ENCODE data around the gene RAI2. TPM values are rescaled to one million over a fixed set of nuclear protein-coding genes. Genes with fewer than 3 reads are reported as not detected.

RAI2 gene
- total RNA-seq, 5 donors from 2014 or later (not counting 1 experiment from before 2014, with no cell fraction given) = 0.76 to 2.3 (median 1.3) TPM

GRCh38 chrX:17813277-17813676 is 47.8 kb downstream of the RAI2 start:
- H3K4me1 Mint-ChIP-seq = no peaks in the 10 kb centered on the region
- ChIA-PET CTCF (interaction anchor here (0.5 to 2.0 kb wide), 2 partner anchors 14 to 33 kb away, joined by 3 to 6 read pairs; no protein-coding TSS in a partner anchor), POLR2A (no interaction called here)
- Histone ChIP-seq H3K4me1 (ENCODE audit: control insufficient read depth in 1 of 2, extremely low read depth in 1 of 2, insufficient read depth in 2 of 2, low read length in 2 of 2) (no peaks in the 10 kb centered on the region), H3K27me3 (replicated peaks in 1 of 2; ENCODE audit: control insufficient read depth in 2 of 2, extremely low read depth in 1 of 2, insufficient read depth in 2 of 2, low read length in 1 of 2) (no peaks in the 10 kb centered on the region), H3K27ac (ENCODE audit: low read length) (no peak overlapping the region), H3K36me3 (ENCODE audit: control insufficient read depth in 2 of 2, extremely low read depth in 1 of 2, insufficient read depth in 1 of 2, low read length in 1 of 2) (no peaks in the 10 kb centered on the region), H3K9me3 (no peaks in the 10 kb centered on the region), H3K4me3 (ENCODE audit: control insufficient read depth in 1 of 2, extremely low read depth in 1 of 2, low read length in 1 of 2) (no peak overlapping the region)
- H3K4me3 Mint-ChIP-seq = no peak overlapping the region
- no peak overlapping the region for H3K27ac Mint-ChIP-seq
- peaks cover 0 to 3% of the 10 kb centered on the region in 2 donors for H3K27me3 Mint-ChIP-seq
- ATAC-seq (replicated peaks in 1 of 4) (no peak), DNase-seq (no peak)
- H3K9me3 Mint-ChIP-seq = no peaks in the 10 kb centered on the region
- no CpG with 5 or more reads among the region's 3 CpGs for WGBS (ENCODE audit: insufficient coverage)
- no peaks in the 10 kb centered on the region for H3K36me3 Mint-ChIP-seq

- no peak overlapping the region for H3K27ac Mint-ChIP-seq
- H3K4me3 Mint-ChIP-seq = no peak overlapping the region
- POLR2A ChIA-PET = interaction anchor here in 1 of 2 donors (0.6 kb wide), 1 partner anchor 24 kb away, joined by 3 read pairs; no protein-coding TSS in a partner anchor
- no peaks in the 10 kb centered on the region for H3K4me1 Mint-ChIP-seq
- H3K36me3 Mint-ChIP-seq = no peaks in the 10 kb centered on the region
- no peaks in the 10 kb centered on the region for H3K27me3 ChIP-seq (replicated peaks in 1 of 2; ENCODE audit: control insufficient read depth in 2 of 2, extremely low read depth in 1 of 2, insufficient read depth in 2 of 2, low read length in 1 of 2)
- no peak overlapping the region for H3K27ac ChIP-seq (ENCODE audit: low read length)
- H3K9me3 Mint-ChIP-seq = no peaks in the 10 kb centered on the region
- DNase-seq = peak in 1 of 35 experiments; percentile 6
- H3K4me1 ChIP-seq (ENCODE audit: control insufficient read depth in 1 of 2, extremely low read depth in 1 of 2, insufficient read depth in 2 of 2, low read length in 2 of 2) = no peaks in the 10 kb centered on the region
- ATAC-seq (replicated peaks in 1 of 4) = no peak
- H3K4me3 ChIP-seq (ENCODE audit: control insufficient read depth in 1 of 2, extremely low read depth in 1 of 2, low read length in 1 of 2) = no peak overlapping the region
- no peaks in the 10 kb centered on the region for H3K9me3 ChIP-seq
- CTCF ChIA-PET = interaction anchor here (0.5 to 2.0 kb wide), 2 partner anchors 14 to 33 kb away, joined by 3 to 6 read pairs; no protein-coding TSS in a partner anchor
- H3K36me3 ChIP-seq (ENCODE audit: control insufficient read depth in 2 of 2, extremely low read depth in 1 of 2, insufficient read depth in 1 of 2, low read length in 1 of 2) = no peaks in the 10 kb centered on the region
- 50% methylated on average over 1 of the region's 1 CpG for WGBS (ENCODE audit: insufficient coverage)
- peaks cover 0 to 3% of the 10 kb centered on the region in 2 donors for H3K27me3 Mint-ChIP-seq
These were observed 48.3 kb downstream of the RAI2 start for GRCh38 chrX:17812763-17813162.

DNA sequence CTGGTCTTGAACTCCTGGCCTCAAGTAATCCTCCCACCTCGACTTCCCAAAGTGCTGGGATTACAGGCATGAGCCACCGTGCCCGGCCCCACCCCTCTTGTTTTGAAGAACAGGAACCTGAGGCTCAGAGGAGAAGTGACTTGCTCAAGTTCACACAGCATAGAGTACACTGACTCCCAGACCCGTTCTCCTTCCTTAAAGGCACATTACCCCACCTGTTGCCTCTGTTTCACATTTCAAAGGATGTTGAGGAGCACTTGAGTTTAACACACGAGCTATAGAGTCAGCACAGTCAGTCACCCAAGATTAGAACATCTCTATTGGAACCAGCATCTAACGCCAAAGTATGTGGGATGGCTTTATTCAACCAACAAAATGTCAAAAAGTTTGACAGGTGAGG is 51.1 kb downstream of the RAI2 start:
- H3K27me3 ChIP-seq (replicated peaks in 1 of 2; ENCODE audit: control insufficient read depth in 2 of 2, extremely low read depth in 1 of 2, insufficient read depth in 2 of 2, low read length in 1 of 2) = no peaks in the 10 kb centered on the region
- H3K27ac Mint-ChIP-seq = no peak overlapping the region
- no peaks in the 10 kb centered on the region for H3K4me1 ChIP-seq (ENCODE audit: control insufficient read depth in 1 of 2, extremely low read depth in 1 of 2, insufficient read depth in 2 of 2, low read length in 2 of 2)
- WGBS (ENCODE audit: insufficient coverage) = no CpG with 5 or more reads among the region's 6 CpGs
- ChIA-PET POLR2A (no interaction called here), CTCF (no interaction called here)
- no peaks in the 10 kb centered on the region for H3K9me3 Mint-ChIP-seq
- DNase-seq (no peak), ATAC-seq (replicated peaks in 1 of 4) (no peak)
- no peaks in the 10 kb centered on the region for H3K36me3 Mint-ChIP-seq
- no peak overlapping the region for H3K27ac ChIP-seq (ENCODE audit: low read length)
- H3K27me3 Mint-ChIP-seq = peaks cover 0 to 3% of the 10 kb centered on the region in 2 donors
- no peaks in the 10 kb centered on the region for H3K36me3 ChIP-seq (ENCODE audit: control insufficient read depth in 2 of 2, extremely low read depth in 1 of 2, insufficient read depth in 1 of 2, low read length in 1 of 2)
- H3K4me3 Mint-ChIP-seq = no peak overlapping the region
- no peak overlapping the region for H3K4me3 ChIP-seq (ENCODE audit: control insufficient read depth in 1 of 2, extremely low read depth in 1 of 2, low read length in 1 of 2)
- H3K9me3 ChIP-seq = no peaks in the 10 kb centered on the region
- H3K4me1 Mint-ChIP-seq = no peaks in the 10 kb centered on the region

DNA sequence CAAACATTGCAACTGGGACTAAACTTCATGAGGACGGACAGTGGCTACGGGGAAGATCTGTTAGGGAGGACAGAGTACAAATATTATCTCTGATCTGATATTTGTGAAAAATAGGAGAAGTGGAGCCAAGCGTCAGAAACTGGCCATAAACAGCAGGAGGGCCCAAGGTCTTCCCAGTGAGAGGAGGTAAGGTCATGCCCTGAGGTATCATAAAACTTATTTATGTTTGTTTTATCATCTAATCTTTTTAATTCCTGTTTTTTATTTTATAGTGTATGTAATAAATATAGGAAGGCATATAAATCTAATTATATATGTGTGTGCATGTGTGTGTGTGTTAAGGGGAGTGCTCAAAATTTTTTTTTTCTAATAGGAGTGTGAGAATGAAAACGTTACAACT is 51.8 kb downstream of the RAI2 start:
- ChIA-PET CTCF (interaction anchor here in 1 of 2 donors (0.5 kb wide), 1 partner anchor 1672 kb away, joined by 3 read pairs; no protein-coding TSS in a partner anchor), POLR2A (no interaction called here)
- WGBS (ENCODE audit: insufficient coverage) = no CpG with 5 or more reads among the region's 4 CpGs
- H3K27me3 Mint-ChIP-seq = peaks cover 0 to 3% of the 10 kb centered on the region in 2 donors
- ATAC-seq (replicated peaks in 1 of 4) (no peak), DNase-seq (no peak)
- H3K4me3 Mint-ChIP-seq = no peak overlapping the region
- Histone ChIP-seq H3K27ac (ENCODE audit: low read length) (no peak overlapping the region), H3K27me3 (replicated peaks in 1 of 2; ENCODE audit: control insufficient read depth in 2 of 2, extremely low read depth in 1 of 2, insufficient read depth in 2 of 2, low read length in 1 of 2) (no peaks in the 10 kb centered on the region), H3K4me3 (ENCODE audit: control insufficient read depth in 1 of 2, extremely low read depth in 1 of 2, low read length in 1 of 2) (no peak overlapping the region), H3K9me3 (no peaks in the 10 kb centered on the region), H3K36me3 (ENCODE audit: control insufficient read depth in 2 of 2, extremely low read depth in 1 of 2, insufficient read depth in 1 of 2, low read length in 1 of 2) (no peaks in the 10 kb centered on the region), H3K4me1 (ENCODE audit: control insufficient read depth in 1 of 2, extremely low read depth in 1 of 2, insufficient read depth in 2 of 2, low read length in 2 of 2) (no peaks in the 10 kb centered on the region)
- H3K4me1 Mint-ChIP-seq = no peaks in the 10 kb centered on the region
- no peak overlapping the region for H3K27ac Mint-ChIP-seq
- H3K9me3 Mint-ChIP-seq = no peaks in the 10 kb centered on the region
- H3K36me3 Mint-ChIP-seq = no peaks in the 10 kb centered on the region

DNA sequence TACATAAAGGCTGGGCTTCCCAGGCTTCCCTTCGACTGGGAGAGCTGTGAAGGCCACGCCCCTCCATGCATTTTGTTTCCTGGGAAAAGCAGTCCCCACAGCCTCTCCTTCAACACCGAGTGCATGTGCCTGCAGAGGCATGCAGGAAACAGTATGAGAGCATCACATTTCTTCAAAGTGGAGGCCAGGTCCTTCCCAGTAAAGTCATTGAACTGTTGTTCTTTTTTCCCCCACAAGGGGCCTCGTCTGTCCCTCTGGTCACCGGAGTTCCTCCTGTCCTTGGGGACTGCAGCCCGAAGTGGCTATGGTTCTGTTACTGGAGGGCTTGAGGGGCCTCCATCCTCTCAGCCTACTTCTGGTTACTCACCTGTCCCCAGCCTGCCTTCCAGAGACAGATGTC is 56.0 kb downstream of the RAI2 start:
- no peak overlapping the region for H3K27ac Mint-ChIP-seq
- H3K4me1 Mint-ChIP-seq = no peaks in the 10 kb centered on the region
- no peaks in the 10 kb centered on the region for H3K36me3 Mint-ChIP-seq
- H3K27me3 Mint-ChIP-seq = peaks cover 0 to 3% of the 10 kb centered on the region in 2 donors
- no peak overlapping the region for H3K4me3 Mint-ChIP-seq
- H3K9me3 Mint-ChIP-seq = no peaks in the 10 kb centered on the region
- no CpG with 5 or more reads among the region's 6 CpGs for WGBS (ENCODE audit: insufficient coverage)
- ATAC-seq (replicated peaks in 1 of 4) = no peak
- Histone ChIP-seq H3K27ac (ENCODE audit: low read length) (no peak overlapping the region), H3K4me3 (ENCODE audit: control insufficient read depth in 1 of 2, extremely low read depth in 1 of 2, low read length in 1 of 2) (no peak overlapping the region), H3K9me3 (no peaks in the 10 kb centered on the region), H3K36me3 (ENCODE audit: control insufficient read depth in 2 of 2, extremely low read depth in 1 of 2, insufficient read depth in 1 of 2, low read length in 1 of 2) (no peaks in the 10 kb centered on the region), H3K27me3 (replicated peaks in 1 of 2; ENCODE audit: control insufficient read depth in 2 of 2, extremely low read depth in 1 of 2, insufficient read depth in 2 of 2, low read length in 1 of 2) (peaks cover 0 to 2% of the 10 kb centered on the region in 2 experiments), H3K4me1 (ENCODE audit: control insufficient read depth in 1 of 2, extremely low read depth in 1 of 2, insufficient read depth in 2 of 2, low read length in 2 of 2) (no peaks in the 10 kb centered on the region)
- DNase-seq = no peak
- POLR2A ChIA-PET = no interaction called here
- CTCF ChIA-PET = no interaction called here

GRCh38 chrX:17803449-17803848 is 57.6 kb downstream of the RAI2 start:
- Mint-ChIP-seq H3K4me1 (no peaks in the 10 kb centered on the region), H3K36me3 (no peaks in the 10 kb centered on the region), H3K27ac (no peak overlapping the region), H3K4me3 (no peak overlapping the region), H3K27me3 (no peaks in the 10 kb centered on the region), H3K9me3 (no peaks in the 10 kb centered on the region)
- no peaks in the 10 kb centered on the region for H3K36me3 ChIP-seq (ENCODE audit: control insufficient read depth in 2 of 2, extremely low read depth in 1 of 2, insufficient read depth in 1 of 2, low read length in 1 of 2)
- CTCF ChIA-PET = no interaction called here
- POLR2A ChIA-PET = no interaction called here
- H3K9me3 ChIP-seq = no peaks in the 10 kb centered on the region
- H3K27ac ChIP-seq (ENCODE audit: low read length) = no peak overlapping the region
- DNase-seq (no peak), ATAC-seq (replicated peaks in 1 of 4) (no peak)
- no peak overlapping the region for H3K4me3 ChIP-seq (ENCODE audit: control insufficient read depth in 1 of 2, extremely low read depth in 1 of 2, low read length in 1 of 2)
- H3K27me3 ChIP-seq (replicated peaks in 1 of 2; ENCODE audit: control insufficient read depth in 2 of 2, extremely low read depth in 1 of 2, insufficient read depth in 2 of 2, low read length in 1 of 2) = peaks cover 0 to 2% of the 10 kb centered on the region in 2 experiments
- WGBS (ENCODE audit: insufficient coverage) = 60% methylated on average over 1 of the region's 4 CpGs
- H3K4me1 ChIP-seq (ENCODE audit: control insufficient read depth in 1 of 2, extremely low read depth in 1 of 2, insufficient read depth in 2 of 2, low read length in 2 of 2) = no peaks in the 10 kb centered on the region

DNA sequence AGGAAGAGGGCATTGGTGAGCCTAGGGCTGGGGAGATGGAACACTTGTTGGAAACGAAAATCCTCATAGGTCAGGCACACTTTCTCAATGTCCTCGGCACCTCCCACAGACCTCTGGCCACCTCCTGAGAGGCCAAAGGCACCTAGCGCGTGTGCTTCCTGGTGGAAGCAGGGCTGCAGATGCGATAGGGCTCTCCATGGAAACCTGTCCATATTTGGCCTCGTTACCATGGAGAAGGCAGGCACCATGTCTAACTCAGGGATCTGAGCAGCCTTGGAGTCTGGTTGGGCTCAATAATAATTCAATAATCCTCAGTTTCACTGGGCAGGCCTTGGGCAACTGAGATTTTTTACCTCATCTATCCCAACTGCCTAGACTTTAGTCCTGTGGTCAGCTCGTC is 58.3 kb downstream of the RAI2 start:
- Histone ChIP-seq H3K27me3 (replicated peaks in 1 of 2; ENCODE audit: control insufficient read depth in 2 of 2, extremely low read depth in 1 of 2, insufficient read depth in 2 of 2, low read length in 1 of 2) (peaks cover 0 to 2% of the 10 kb centered on the region in 2 experiments), H3K4me3 (ENCODE audit: control insufficient read depth in 1 of 2, extremely low read depth in 1 of 2, low read length in 1 of 2) (no peak overlapping the region), H3K27ac (ENCODE audit: low read length) (no peak overlapping the region), H3K4me1 (ENCODE audit: control insufficient read depth in 1 of 2, extremely low read depth in 1 of 2, insufficient read depth in 2 of 2, low read length in 2 of 2) (peaks cover 0 to 2% of the 10 kb centered on the region in 2 experiments), H3K36me3 (ENCODE audit: control insufficient read depth in 2 of 2, extremely low read depth in 1 of 2, insufficient read depth in 1 of 2, low read length in 1 of 2) (no peaks in the 10 kb centered on the region), H3K9me3 (no peaks in the 10 kb centered on the region)
- no peak for DNase-seq
- CTCF ChIA-PET = no interaction called here
- Mint-ChIP-seq H3K4me1 (peaks cover 0 to 2% (median 2%) of the 10 kb centered on the region in 3 donors), H3K27ac (no peak overlapping the region), H3K9me3 (no peaks in the 10 kb centered on the region), H3K27me3 (no peaks in the 10 kb centered on the region), H3K36me3 (no peaks in the 10 kb centered on the region), H3K4me3 (no peak overlapping the region)
- POLR2A ChIA-PET = no interaction called here
- no peak for ATAC-seq (replicated peaks in 1 of 4)
- WGBS (ENCODE audit: insufficient coverage) = 80% methylated on average over 2 of the region's 7 CpGs
